Endodermal cell (in vitro differentiated cells): ENCODE data around the gene FBLN5. TPM values are rescaled to one million over a fixed set of nuclear protein-coding genes. Genes with fewer than 3 reads are reported as not detected.

Experiments
- DNase-seq: peaks from one replicate; pipeline ENCODE4 v3.0.0-alpha.2; 2017
- H3K27ac ChIP-seq: 2 replicates; pipeline ENCODE4 v1.5.1; 2013; ENCODE audit warnings: mild to moderate bottlenecking, low read depth, low read length, moderate library complexity
- H3K27me3 ChIP-seq: 2 replicates; pipeline ENCODE4 v1.6.1; 2013; ENCODE audit warnings: mild to moderate bottlenecking, low read length, moderate library complexity; ENCODE audit not compliant: insufficient read depth, control insufficient read depth, poor library complexity, severe bottlenecking
- H3K36me3 ChIP-seq: 2 replicates; pipeline ENCODE4 v1.7.0; 2013; ENCODE audit warnings: mild to moderate bottlenecking, low read length, moderate library complexity; ENCODE audit not compliant: control insufficient read depth, insufficient read depth
- H3K4me1 ChIP-seq: one replicate; pipeline ENCODE4 v1.7.0; 2013; ENCODE audit warnings: low read length; ENCODE audit not compliant: control insufficient read depth, insufficient read depth
- H3K4me3 ChIP-seq: 2 replicates; pipeline ENCODE4 v1.5.1; 2013; ENCODE audit warnings: mild to moderate bottlenecking, low read length, moderate library complexity
- H3K9ac ChIP-seq: 2 replicates; pipeline ENCODE4 v1.6.1; 2013; ENCODE audit warnings: mild to moderate bottlenecking, low read length, moderate library complexity; ENCODE audit not compliant: poor library complexity, severe bottlenecking; ENCODE audit errors: extremely low read depth
- H3K9me3 ChIP-seq: 2 replicates; pipeline ENCODE4 v1.6.1; 2013; ENCODE audit warnings: mild to moderate bottlenecking, low read length, moderate library complexity; ENCODE audit not compliant: control insufficient read depth
- H3K27ac Mint-ChIP-seq: 2 replicates; pipeline ENCODE4 v1.8.0; 2020; ENCODE audit warnings: mixed read lengths
- H3K27me3 Mint-ChIP-seq: 2 replicates; pipeline ENCODE4 v1.8.0; 2021; ENCODE audit warnings: mild to moderate bottlenecking, mixed read lengths; ENCODE audit not compliant: insufficient read depth
- H3K36me3 Mint-ChIP-seq: 2 replicates; pipeline ENCODE4 v1.8.0; 2020; ENCODE audit warnings: low read depth, mixed read lengths
- H3K4me1 Mint-ChIP-seq: 2 replicates; pipeline ENCODE4 v1.8.0; 2020; ENCODE audit warnings: mixed read lengths
- H3K4me3 Mint-ChIP-seq: 2 replicates; pipeline ENCODE4 v1.8.0; 2020; ENCODE audit warnings: mild to moderate bottlenecking, moderate library complexity, mixed read lengths
- H3K9me3 Mint-ChIP-seq: 2 replicates; pipeline ENCODE4 v1.8.0; 2020; ENCODE audit warnings: mild to moderate bottlenecking, mixed read lengths
- WGBS, 2 experiments: methylation state at CpG; one replicate each; pipeline versions ENCODE4 v1.1.5 to v1.1.7; 2013; ENCODE audit warnings: missing lambda C conversion rate in 2 of 2, mixed read lengths in 1 of 2; ENCODE audit not compliant: insufficient coverage in 1 of 2, insufficient read length in 1 of 2; 5-methylcytosine and 5-hydroxymethylcytosine counted together
- total RNA-seq, 2 donors: library from RNA; stranded (reverse); fragmentation: NEBNext Ultra II Directional in 1 of 2; extraction: Animal tissue kit (Norgen Biotek cat#: 25700) in 1 of 2; gene quantifications; 2 replicates in 1 of 2; 3 replicates in 1 of 2; pipeline ENCODE4 v1.2.1, GENCODE V29; 2021
- TF ChIP-seq, protein P1 (sequence below): fragments of 200-600 bp; sonication (generic); conservative IDR thresholded peaks from 2 replicates; pipeline ENCODE4 v1.5.0; 2021; ENCODE audit warnings: antibody characterized with exemption, mild to moderate bottlenecking

FBLN5 gene
- total RNA-seq, 2 donors from 2014 or later: 4.0 to 4.8 TPM

DNA sequence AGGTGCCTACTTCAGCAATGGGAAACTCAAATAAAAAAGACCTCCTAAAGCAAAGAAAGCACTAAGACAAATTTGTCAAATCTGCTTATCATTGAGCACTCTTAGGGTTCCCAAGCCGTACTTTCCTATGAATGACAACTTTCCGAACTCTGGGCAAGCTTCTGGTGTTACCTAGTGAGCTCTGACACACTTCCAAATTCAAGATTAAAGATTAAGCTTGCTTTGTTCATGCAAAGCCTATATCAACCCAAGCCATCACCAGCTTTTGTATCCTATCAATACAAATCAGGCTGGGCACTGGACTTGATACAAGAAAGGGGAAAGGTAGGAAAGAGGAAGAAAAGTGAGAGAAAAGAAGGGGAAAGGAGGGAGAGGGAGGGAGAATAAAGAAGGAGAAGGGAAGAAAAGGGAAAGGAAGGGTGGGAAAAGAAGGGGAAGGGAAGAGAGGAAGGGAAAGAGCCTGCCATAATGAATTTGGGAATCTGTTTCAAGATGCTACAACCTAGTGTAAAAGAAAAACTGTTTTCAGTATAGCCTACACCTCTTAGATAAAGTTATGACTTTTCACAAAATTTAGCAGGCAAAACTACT, 23.8 kb upstream of the FBLN5 start:
- H3K4me3 ChIP-seq: no peak overlapping the region
- H3K9me3 Mint-ChIP-seq: no peaks in the 10 kb centered on the region
- WGBS, 2 experiments: 92 to 97% methylated on average over 2 of the region's 2 CpGs
- peaks cover 55% of the 10 kb centered on the region for H3K36me3 ChIP-seq
- no peaks in the 10 kb centered on the region for H3K4me1 Mint-ChIP-seq
- DNase-seq: no peak
- no peaks in the 10 kb centered on the region for H3K27me3 Mint-ChIP-seq
- no peaks in the 10 kb centered on the region for H3K9me3 ChIP-seq
- no peak overlapping the region for H3K27ac Mint-ChIP-seq
- TF ChIP-seq, protein P1, sequence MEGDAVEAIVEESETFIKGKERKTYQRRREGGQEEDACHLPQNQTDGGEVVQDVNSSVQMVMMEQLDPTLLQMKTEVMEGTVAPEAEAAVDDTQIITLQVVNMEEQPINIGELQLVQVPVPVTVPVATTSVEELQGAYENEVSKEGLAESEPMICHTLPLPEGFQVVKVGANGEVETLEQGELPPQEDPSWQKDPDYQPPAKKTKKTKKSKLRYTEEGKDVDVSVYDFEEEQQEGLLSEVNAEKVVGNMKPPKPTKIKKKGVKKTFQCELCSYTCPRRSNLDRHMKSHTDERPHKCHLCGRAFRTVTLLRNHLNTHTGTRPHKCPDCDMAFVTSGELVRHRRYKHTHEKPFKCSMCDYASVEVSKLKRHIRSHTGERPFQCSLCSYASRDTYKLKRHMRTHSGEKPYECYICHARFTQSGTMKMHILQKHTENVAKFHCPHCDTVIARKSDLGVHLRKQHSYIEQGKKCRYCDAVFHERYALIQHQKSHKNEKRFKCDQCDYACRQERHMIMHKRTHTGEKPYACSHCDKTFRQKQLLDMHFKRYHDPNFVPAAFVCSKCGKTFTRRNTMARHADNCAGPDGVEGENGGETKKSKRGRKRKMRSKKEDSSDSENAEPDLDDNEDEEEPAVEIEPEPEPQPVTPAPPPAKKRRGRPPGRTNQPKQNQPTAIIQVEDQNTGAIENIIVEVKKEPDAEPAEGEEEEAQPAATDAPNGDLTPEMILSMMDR: no peak
- no peak overlapping the region for H3K4me3 Mint-ChIP-seq
- H3K4me1 ChIP-seq: no peaks in the 10 kb centered on the region
- no peaks in the 10 kb centered on the region for H3K27me3 ChIP-seq
- H3K9ac ChIP-seq: no peak overlapping the region
- no peak overlapping the region for H3K27ac ChIP-seq
- H3K36me3 Mint-ChIP-seq: peaks cover 36% of the 10 kb centered on the region

DNA sequence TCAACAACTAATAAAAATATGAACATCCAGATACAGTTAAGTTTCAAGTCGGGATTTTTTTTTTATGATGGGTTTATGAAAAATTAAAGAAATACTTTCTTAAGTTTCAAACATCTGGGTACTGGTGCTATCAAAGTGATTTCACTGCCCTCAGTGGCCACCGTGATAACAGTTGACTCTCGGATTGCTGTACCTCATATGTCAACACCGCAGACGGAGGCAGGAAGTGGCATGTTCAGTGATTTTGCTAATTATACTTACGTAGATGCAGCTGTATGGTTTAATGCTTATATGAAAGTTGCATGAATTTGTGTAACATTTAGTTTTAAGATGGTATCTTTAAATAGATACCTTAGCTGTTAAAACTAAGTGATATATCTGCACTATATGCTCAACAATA, 20.8 kb upstream of the FBLN5 start:
- H3K27me3 Mint-ChIP-seq: no peaks in the 10 kb centered on the region
- H3K9me3 ChIP-seq: no peaks in the 10 kb centered on the region
- no peaks in the 10 kb centered on the region for H3K27me3 ChIP-seq
- no peak overlapping the region for H3K9ac ChIP-seq
- no peaks in the 10 kb centered on the region for H3K4me1 ChIP-seq
- peaks cover 6% of the 10 kb centered on the region for H3K4me1 Mint-ChIP-seq
- H3K36me3 Mint-ChIP-seq: peaks cover 24% of the 10 kb centered on the region
- no peak overlapping the region for H3K27ac ChIP-seq
- no peak overlapping the region for H3K4me3 ChIP-seq
- TF ChIP-seq, protein P1: no peak
- DNase-seq: no peak
- H3K9me3 Mint-ChIP-seq: no peaks in the 10 kb centered on the region
- no peak overlapping the region for H3K27ac Mint-ChIP-seq
- H3K36me3 ChIP-seq: peaks cover 37% of the 10 kb centered on the region
- no peak overlapping the region for H3K4me3 Mint-ChIP-seq
- WGBS, 2 experiments: 84 to 93% methylated on average over 2 to 6 of the region's 6 CpGs

DNA sequence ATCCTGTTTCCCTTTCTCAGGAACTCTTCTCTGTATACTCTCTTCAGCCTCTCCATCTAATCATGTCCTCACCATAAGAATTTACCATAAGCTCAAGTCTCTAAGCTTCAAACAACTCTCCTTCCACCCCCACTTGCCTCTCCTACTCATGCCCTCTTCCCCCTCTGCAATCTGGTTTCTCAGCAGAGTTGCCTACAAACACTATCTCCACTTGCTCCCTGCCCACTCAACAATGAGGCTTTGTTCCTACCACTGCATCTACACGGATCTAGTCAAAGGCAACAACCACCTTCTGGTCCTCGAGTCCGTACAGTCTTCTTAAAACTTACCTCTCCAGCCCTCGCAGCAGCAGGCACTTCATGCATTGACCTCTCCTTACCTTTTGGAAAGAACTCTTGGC, 17.2 kb upstream of the FBLN5 start:
- Histone ChIP-seq H3K27me3 (no peaks in the 10 kb centered on the region), H3K4me1 (peaks cover 3% of the 10 kb centered on the region), H3K9ac (no peak overlapping the region), H3K4me3 (no peak overlapping the region), H3K9me3 (no peaks in the 10 kb centered on the region), H3K27ac (no peak overlapping the region), H3K36me3 (peaks cover 16% of the 10 kb centered on the region)
- Mint-ChIP-seq H3K36me3 (peaks cover 15% of the 10 kb centered on the region), H3K27ac (no peak overlapping the region), H3K4me3 (no peak overlapping the region), H3K4me1 (peaks cover 6% of the 10 kb centered on the region), H3K27me3 (no peaks in the 10 kb centered on the region), H3K9me3 (no peaks in the 10 kb centered on the region)
- 80 to 89% methylated on average over 4 of the region's 4 CpGs for WGBS, 2 experiments
- TF ChIP-seq, protein P1: no peak
- no peak for DNase-seq
